Memory B cell (primary cell): Measurements from ENCODE around the gene ZNF618.

ENCODE experiments used
- ATAC-seq: fragments of 150-1000 bp; cut with Tn5 transposase; 2 replicates; pipeline ENCODE4 v1.10.0; 2021; ENCODE audit warnings: low read depth, mild to moderate bottlenecking, moderate library complexity
- DNase-seq, 2 donors: peaks; one replicate each; pipeline ENCODE4 v3.0.0; 2022; ENCODE audit warnings: low spot score in 2 of 2
- H3K27ac Mint-ChIP-seq: one replicate; pipeline ENCODE4 v1.8.0; 2022; ENCODE audit warnings: mild to moderate bottlenecking, moderate library complexity, mixed read lengths
- H3K27me3 Mint-ChIP-seq: one replicate; pipeline ENCODE4 v1.8.0; 2022; ENCODE audit warnings: mixed read lengths
- H3K36me3 Mint-ChIP-seq: one replicate; pipeline ENCODE4 v1.8.0; 2022; ENCODE audit warnings: mild to moderate bottlenecking, mixed read lengths
- H3K4me1 Mint-ChIP-seq: one replicate; pipeline ENCODE4 v1.8.0; 2022; ENCODE audit warnings: mixed read lengths
- H3K4me3 Mint-ChIP-seq: one replicate; pipeline ENCODE4 v1.8.0; 2022; ENCODE audit warnings: mild to moderate bottlenecking, moderate library complexity, mixed read lengths
- H3K9me3 Mint-ChIP-seq: one replicate; pipeline ENCODE4 v1.8.0; 2022; ENCODE audit warnings: mixed read lengths

Gene ZNF618

GRCh38 chr9:113909421-113909820 lies 33.3 kb downstream of the ZNF618 start:
- peaks cover 1% of the 10 kb centered on the region for H3K27me3 Mint-ChIP-seq
- no peak overlapping the region for H3K4me3 Mint-ChIP-seq
- no peak for DNase-seq
- H3K36me3 Mint-ChIP-seq = no peaks in the 10 kb centered on the region
- H3K27ac Mint-ChIP-seq = no peak overlapping the region
- ATAC-seq = no peak
- no peaks in the 10 kb centered on the region for H3K4me1 Mint-ChIP-seq
- H3K9me3 Mint-ChIP-seq = no peaks in the 10 kb centered on the region

- Mint-ChIP-seq H3K27me3 (no peaks in the 10 kb centered on the region), H3K27ac (no peak overlapping the region), H3K36me3 (no peaks in the 10 kb centered on the region), H3K4me1 (no peaks in the 10 kb centered on the region), H3K9me3 (no peaks in the 10 kb centered on the region), H3K4me3 (no peak overlapping the region)
- ATAC-seq = no peak
- no peak for DNase-seq
These were observed 34.0 kb downstream of the ZNF618 start for GRCh38 chr9:113910036-113910639.

GRCh38 chr9:113911850-113912557 lies 35.9 kb downstream of the ZNF618 start:
- no peaks in the 10 kb centered on the region for H3K9me3 Mint-ChIP-seq
- no peak for ATAC-seq

GRCh38 chr9:113912816-113913215 lies 36.7 kb downstream of the ZNF618 start:
- Mint-ChIP-seq H3K4me3 (no peak overlapping the region), H3K36me3 (no peaks in the 10 kb centered on the region), H3K4me1 (no peaks in the 10 kb centered on the region), H3K9me3 (peaks cover 2% of the 10 kb centered on the region), H3K27me3 (peaks cover 4% of the 10 kb centered on the region), H3K27ac (no peak overlapping the region)
- ATAC-seq (no peak), DNase-seq (no peak)

More at GRCh38 chr9:113911850-113912557, 35.9 kb downstream of the ZNF618 start:
- Mint-ChIP-seq H3K4me1 (no peaks in the 10 kb centered on the region), H3K36me3 (no peaks in the 10 kb centered on the region), H3K27me3 (peaks cover 4% of the 10 kb centered on the region), H3K27ac (no peak overlapping the region), H3K4me3 (no peak overlapping the region)
- no peak for DNase-seq

GRCh38 chr9:113913426-113914195 lies 37.5 kb downstream of the ZNF618 start:
- no peak overlapping the region for H3K4me3 Mint-ChIP-seq
- H3K36me3 Mint-ChIP-seq = no peaks in the 10 kb centered on the region
- no peaks in the 10 kb centered on the region for H3K4me1 Mint-ChIP-seq
- DNase-seq (no peak), ATAC-seq (no peak)
- H3K27me3 Mint-ChIP-seq = peaks cover 4% of the 10 kb centered on the region
- H3K9me3 Mint-ChIP-seq = peaks cover 2% of the 10 kb centered on the region
- H3K27ac Mint-ChIP-seq = no peak overlapping the region

GRCh38 chr9:113914517-113914916 lies 38.4 kb downstream of the ZNF618 start:
- DNase-seq (no peak), ATAC-seq (no peak)
- Mint-ChIP-seq H3K4me1 (no peaks in the 10 kb centered on the region), H3K27ac (no peak overlapping the region), H3K4me3 (no peak overlapping the region), H3K9me3 (peaks cover 2% of the 10 kb centered on the region), H3K27me3 (peaks cover 4% of the 10 kb centered on the region), H3K36me3 (no peaks in the 10 kb centered on the region)

- H3K36me3 Mint-ChIP-seq = no peaks in the 10 kb centered on the region
- no peak overlapping the region for H3K27ac Mint-ChIP-seq
- H3K4me3 Mint-ChIP-seq = no peak overlapping the region
- ATAC-seq (no peak), DNase-seq (no peak)
- H3K4me1 Mint-ChIP-seq = no peaks in the 10 kb centered on the region
- peaks cover 4% of the 10 kb centered on the region for H3K27me3 Mint-ChIP-seq
- H3K9me3 Mint-ChIP-seq = peaks cover 2% of the 10 kb centered on the region
These were observed 39.8 kb downstream of the ZNF618 start for GRCh38 chr9:113915817-113916434.

GRCh38 chr9:113916931-113917330 lies 40.8 kb downstream of the ZNF618 start:
- no peak overlapping the region for H3K4me3 Mint-ChIP-seq
- H3K27me3 Mint-ChIP-seq = peaks cover 4% of the 10 kb centered on the region
- DNase-seq (no peak), ATAC-seq (no peak)
- peaks cover under 1% of the 10 kb centered on the region for H3K4me1 Mint-ChIP-seq
- H3K36me3 Mint-ChIP-seq = no peaks in the 10 kb centered on the region
- peaks cover 2% of the 10 kb centered on the region for H3K9me3 Mint-ChIP-seq
- no peak overlapping the region for H3K27ac Mint-ChIP-seq

- ATAC-seq = no peak
- Mint-ChIP-seq H3K36me3 (peaks cover 2% of the 10 kb centered on the region), H3K4me3 (no peak overlapping the region)
These were observed 42.7 kb downstream of the ZNF618 start for GRCh38 chr9:113918697-113919350.

GRCh38 chr9:113919382-113919781 lies 43.3 kb downstream of the ZNF618 start:
- Mint-ChIP-seq H3K36me3 (peaks cover 2% of the 10 kb centered on the region), H3K4me3 (no peak overlapping the region), H3K27ac (no peak overlapping the region), H3K4me1 (peaks cover 3% of the 10 kb centered on the region), H3K27me3 (peaks cover 4% of the 10 kb centered on the region), H3K9me3 (peaks cover 5% of the 10 kb centered on the region)
- DNase-seq (no peak), ATAC-seq (no peak)

More at GRCh38 chr9:113918697-113919350, 42.7 kb downstream of the ZNF618 start:
- Mint-ChIP-seq H3K27me3 (peaks cover 4% of the 10 kb centered on the region), H3K4me1 (peaks cover 3% of the 10 kb centered on the region), H3K27ac (no peak overlapping the region), H3K9me3 (peaks cover 5% of the 10 kb centered on the region)
- DNase-seq = no peak

- Mint-ChIP-seq H3K9me3 (peaks cover 5% of the 10 kb centered on the region), H3K36me3 (peaks cover 2% of the 10 kb centered on the region), H3K4me3 (no peak overlapping the region), H3K27me3 (peaks cover 4% of the 10 kb centered on the region), H3K27ac (no peak overlapping the region), H3K4me1 (peaks cover 3% of the 10 kb centered on the region)
- DNase-seq (no peak), ATAC-seq (no peak)
These were observed 43.8 kb downstream of the ZNF618 start for GRCh38 chr9:113919871-113920270.

GRCh38 chr9:113920872-113921271 lies 44.8 kb downstream of the ZNF618 start:
- H3K4me1 Mint-ChIP-seq = peaks cover 3% of the 10 kb centered on the region
- no peak for DNase-seq
- H3K36me3 Mint-ChIP-seq = peaks cover 2% of the 10 kb centered on the region
- peaks cover 8% of the 10 kb centered on the region for H3K9me3 Mint-ChIP-seq
- H3K27me3 Mint-ChIP-seq = peaks cover under 1% of the 10 kb centered on the region
- H3K4me3 Mint-ChIP-seq = no peak overlapping the region
- no peak for ATAC-seq
- H3K27ac Mint-ChIP-seq = no peak overlapping the region

- Mint-ChIP-seq H3K27me3 (no peaks in the 10 kb centered on the region), H3K36me3 (peaks cover 2% of the 10 kb centered on the region), H3K9me3 (peaks cover 8% of the 10 kb centered on the region), H3K4me1 (peaks cover 3% of the 10 kb centered on the region), H3K4me3 (no peak overlapping the region), H3K27ac (no peak overlapping the region)
- DNase-seq (no peak), ATAC-seq (no peak)
These were observed 45.4 kb downstream of the ZNF618 start for GRCh38 chr9:113921396-113921925.
